HL-60 (cell line): Measurements from ENCODE around the gene IST1.

Source experiments
- DNase-seq, 2 experiments: peaks; one replicate each; pipeline ENCODE4 v3.0.0-alpha.2; 2010 to 2020; ENCODE audit warnings: low read depth in 1 of 2, low spot score in 1 of 2
- H3K27ac ChIP-seq: fragments of 250-450 bp; sonication (Bioruptor Pico); replicated peaks from 2 replicates; pipeline ENCODE4 v1.5.1; 2020; ENCODE audit warnings: mild to moderate bottlenecking, moderate library complexity
- H3K27me3 ChIP-seq: fragments of 250-450 bp; sonication (Bioruptor Pico); 2 replicates; pipeline ENCODE4 v1.5.1; 2021; ENCODE audit warnings: mild to moderate bottlenecking, moderate library complexity; ENCODE audit not compliant: insufficient read depth, poor library complexity, severe bottlenecking
- H3K4me3 ChIP-seq: replicated peaks from 2 replicates; pipeline ENCODE4 v1.5.1; 2011; ENCODE audit warnings: mild to moderate bottlenecking, control low read depth, low read length; ENCODE audit not compliant: insufficient read depth
- GABPA ChIP-seq: IDR thresholded peaks from 2 replicates; pipeline ENCODE4 v1.6.1; 2012; ENCODE audit warnings: low read depth
- POLR2AphosphoS5 ChIP-seq: IDR thresholded peaks from 2 replicates; pipeline ENCODE4 v1.6.1; 2012; ENCODE audit warnings: low read depth
- SPI1 ChIP-seq: IDR thresholded peaks from 2 replicates; pipeline ENCODE4 v1.6.1; 2012; ENCODE audit warnings: low read depth, mild to moderate bottlenecking, borderline replicate concordance
- TF ChIP-seq, protein P1 (sequence below): IDR thresholded peaks from 2 replicates; pipeline ENCODE4 v1.6.1; 2012; ENCODE audit warnings: low read depth; ENCODE audit not compliant: insufficient replicate concordance
- TF ChIP-seq, protein P2 (sequence below): IDR thresholded peaks from one replicate; pipeline ENCODE4 v1.5.1; 2011; ENCODE audit warnings: low read length, control low read depth, inconsistent platforms; ENCODE audit not compliant: insufficient read depth

Gene IST1

DNA sequence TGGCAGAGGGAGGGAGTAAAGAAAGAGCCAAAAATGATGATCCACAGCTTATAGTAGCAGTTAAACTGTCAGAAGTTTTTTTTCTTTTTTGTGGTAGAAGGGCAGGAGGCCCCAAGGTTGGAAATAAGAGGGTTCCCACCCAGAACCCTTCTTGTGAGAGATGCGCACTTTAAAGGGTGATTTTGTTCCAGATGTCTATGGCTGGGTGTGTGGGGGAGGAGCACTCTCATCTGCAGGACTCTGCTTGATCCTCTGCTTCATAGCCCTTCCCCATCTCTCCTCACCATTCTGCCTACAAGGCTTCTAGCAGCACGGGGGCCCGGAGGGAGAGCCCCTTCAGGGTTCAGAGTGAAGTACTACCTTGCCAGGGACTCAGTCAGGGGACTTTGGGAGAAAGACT, 43.2 kb upstream of the IST1 start:
- Histone ChIP-seq H3K4me3 (no peak overlapping the region), H3K27ac (no peak overlapping the region), H3K27me3 (no peaks in the 10 kb centered on the region)
- no peak for DNase-seq
- TF ChIP-seq, protein P1, sequence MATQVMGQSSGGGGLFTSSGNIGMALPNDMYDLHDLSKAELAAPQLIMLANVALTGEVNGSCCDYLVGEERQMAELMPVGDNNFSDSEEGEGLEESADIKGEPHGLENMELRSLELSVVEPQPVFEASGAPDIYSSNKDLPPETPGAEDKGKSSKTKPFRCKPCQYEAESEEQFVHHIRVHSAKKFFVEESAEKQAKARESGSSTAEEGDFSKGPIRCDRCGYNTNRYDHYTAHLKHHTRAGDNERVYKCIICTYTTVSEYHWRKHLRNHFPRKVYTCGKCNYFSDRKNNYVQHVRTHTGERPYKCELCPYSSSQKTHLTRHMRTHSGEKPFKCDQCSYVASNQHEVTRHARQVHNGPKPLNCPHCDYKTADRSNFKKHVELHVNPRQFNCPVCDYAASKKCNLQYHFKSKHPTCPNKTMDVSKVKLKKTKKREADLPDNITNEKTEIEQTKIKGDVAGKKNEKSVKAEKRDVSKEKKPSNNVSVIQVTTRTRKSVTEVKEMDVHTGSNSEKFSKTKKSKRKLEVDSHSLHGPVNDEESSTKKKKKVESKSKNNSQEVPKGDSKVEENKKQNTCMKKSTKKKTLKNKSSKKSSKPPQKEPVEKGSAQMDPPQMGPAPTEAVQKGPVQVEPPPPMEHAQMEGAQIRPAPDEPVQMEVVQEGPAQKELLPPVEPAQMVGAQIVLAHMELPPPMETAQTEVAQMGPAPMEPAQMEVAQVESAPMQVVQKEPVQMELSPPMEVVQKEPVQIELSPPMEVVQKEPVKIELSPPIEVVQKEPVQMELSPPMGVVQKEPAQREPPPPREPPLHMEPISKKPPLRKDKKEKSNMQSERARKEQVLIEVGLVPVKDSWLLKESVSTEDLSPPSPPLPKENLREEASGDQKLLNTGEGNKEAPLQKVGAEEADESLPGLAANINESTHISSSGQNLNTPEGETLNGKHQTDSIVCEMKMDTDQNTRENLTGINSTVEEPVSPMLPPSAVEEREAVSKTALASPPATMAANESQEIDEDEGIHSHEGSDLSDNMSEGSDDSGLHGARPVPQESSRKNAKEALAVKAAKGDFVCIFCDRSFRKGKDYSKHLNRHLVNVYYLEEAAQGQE = no peak
- no peak for TF ChIP-seq POLR2AphosphoS5
- TF ChIP-seq, protein P2, sequence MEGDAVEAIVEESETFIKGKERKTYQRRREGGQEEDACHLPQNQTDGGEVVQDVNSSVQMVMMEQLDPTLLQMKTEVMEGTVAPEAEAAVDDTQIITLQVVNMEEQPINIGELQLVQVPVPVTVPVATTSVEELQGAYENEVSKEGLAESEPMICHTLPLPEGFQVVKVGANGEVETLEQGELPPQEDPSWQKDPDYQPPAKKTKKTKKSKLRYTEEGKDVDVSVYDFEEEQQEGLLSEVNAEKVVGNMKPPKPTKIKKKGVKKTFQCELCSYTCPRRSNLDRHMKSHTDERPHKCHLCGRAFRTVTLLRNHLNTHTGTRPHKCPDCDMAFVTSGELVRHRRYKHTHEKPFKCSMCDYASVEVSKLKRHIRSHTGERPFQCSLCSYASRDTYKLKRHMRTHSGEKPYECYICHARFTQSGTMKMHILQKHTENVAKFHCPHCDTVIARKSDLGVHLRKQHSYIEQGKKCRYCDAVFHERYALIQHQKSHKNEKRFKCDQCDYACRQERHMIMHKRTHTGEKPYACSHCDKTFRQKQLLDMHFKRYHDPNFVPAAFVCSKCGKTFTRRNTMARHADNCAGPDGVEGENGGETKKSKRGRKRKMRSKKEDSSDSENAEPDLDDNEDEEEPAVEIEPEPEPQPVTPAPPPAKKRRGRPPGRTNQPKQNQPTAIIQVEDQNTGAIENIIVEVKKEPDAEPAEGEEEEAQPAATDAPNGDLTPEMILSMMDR = no peak
- no peak for TF ChIP-seq GABPA

DNA sequence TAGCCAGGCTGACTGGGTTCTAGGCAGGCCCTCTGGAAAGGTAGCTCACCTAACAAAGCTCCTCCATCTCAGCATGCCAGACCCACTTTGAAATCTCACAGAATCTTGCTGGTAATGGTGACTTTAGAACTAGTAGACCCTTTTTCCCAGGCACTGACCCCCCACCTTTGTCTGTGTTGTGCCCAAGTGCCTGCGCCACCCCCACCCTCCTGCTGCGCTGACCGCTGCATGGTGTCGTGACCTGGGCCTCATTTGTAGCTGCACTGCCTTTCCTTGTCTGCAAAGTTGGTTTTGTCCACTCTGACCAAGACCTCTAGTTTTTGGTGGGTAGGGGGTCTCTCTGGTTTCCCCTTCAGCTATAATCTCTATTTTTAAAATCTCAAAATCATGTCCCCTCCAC, 42.8 kb upstream of the IST1 start:
- no peak overlapping the region for H3K27ac ChIP-seq
- H3K4me3 ChIP-seq = no peak overlapping the region
- TF ChIP-seq, protein P2 = no peak
- TF ChIP-seq POLR2AphosphoS5 = no peak
- TF ChIP-seq, protein P1 = no peak
- TF ChIP-seq GABPA = no peak
- no peak for TF ChIP-seq SPI1

DNA sequence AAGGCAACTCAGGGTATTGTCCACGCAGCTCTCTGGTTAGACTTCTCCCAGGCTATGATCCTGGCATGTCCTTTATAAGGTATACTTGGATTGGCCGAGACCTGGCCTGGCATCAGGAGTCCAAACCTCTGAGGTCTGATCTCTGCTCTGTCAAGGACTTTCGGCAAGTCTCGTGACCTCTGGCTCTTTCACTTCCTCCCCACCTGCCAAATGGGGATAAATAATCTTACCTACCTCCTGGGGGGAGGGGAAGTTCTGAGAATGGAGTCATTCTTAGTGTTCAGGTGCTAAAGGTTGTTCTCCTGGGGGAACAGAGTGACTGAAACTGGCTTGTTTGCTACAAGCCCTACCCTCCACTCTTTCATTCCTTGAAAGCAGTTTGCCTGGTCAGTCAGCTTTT, 41.9 kb upstream of the IST1 start:
- no peak overlapping the region for H3K4me3 ChIP-seq
- no peaks in the 10 kb centered on the region for H3K27me3 ChIP-seq
- DNase-seq = no peak
- H3K27ac ChIP-seq = no peak overlapping the region
- TF ChIP-seq, protein P1 = no peak
- no peak for TF ChIP-seq POLR2AphosphoS5
- TF ChIP-seq, protein P2 = no peak
- TF ChIP-seq SPI1 = no peak
- no peak for TF ChIP-seq GABPA

More for the DNA sequence above, 42.8 kb upstream of the IST1 start:
- H3K27me3 ChIP-seq = no peaks in the 10 kb centered on the region
- no peak for DNase-seq
